ENCODE data around the gene RPL19.

RPL19 gene

GRCh38 chr17:39252788-39253460 lies 52.8 kb downstream of the RPL19 start:
- DNase-seq, result no peak

All from bone marrow (tissue), 2 donors.